HG03103 (cell line): ENCODE results near the gene SAFB.
"Not testable (repeated sequence)": the region's sequence is repeated elsewhere in the genome, so short reads cannot be mapped to it uniquely, and the experiment has no call there.

Experiments
- ATAC-seq: cut with Tn5 transposase; IDR thresholded peaks from one replicate; pipeline ENCODE4 v1.9.1; 2021; ENCODE audit warnings: low read depth; ENCODE audit not compliant: unreplicated experiment

SAFB gene

GRCh38 chr19:5594521-5594950, 28.3 kb upstream of the SAFB start:
- ATAC-seq: no peak

GRCh38 chr19:5595129-5595528, 27.8 kb upstream of the SAFB start:
- no peak for ATAC-seq

DNA sequence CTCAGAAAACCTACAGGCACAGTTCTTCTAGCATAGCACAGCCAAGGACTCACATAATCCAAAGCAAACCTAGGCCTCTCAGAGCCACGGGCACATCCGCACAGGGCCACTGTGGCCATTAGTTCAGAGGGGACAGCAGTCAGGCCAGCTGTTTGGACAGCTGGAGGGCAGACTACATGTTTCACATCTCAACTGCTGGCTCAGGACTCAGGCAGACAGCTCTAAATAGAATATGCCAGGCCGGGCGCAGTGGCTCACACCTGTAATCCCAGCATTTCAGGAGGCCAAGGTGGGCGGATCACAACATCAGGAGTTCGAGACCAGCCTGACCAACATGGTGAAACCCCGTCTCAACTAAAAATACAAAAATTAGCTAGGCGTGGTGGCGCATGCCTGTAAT, 27.1 kb upstream of the SAFB start:
- no peak for ATAC-seq

DNA sequence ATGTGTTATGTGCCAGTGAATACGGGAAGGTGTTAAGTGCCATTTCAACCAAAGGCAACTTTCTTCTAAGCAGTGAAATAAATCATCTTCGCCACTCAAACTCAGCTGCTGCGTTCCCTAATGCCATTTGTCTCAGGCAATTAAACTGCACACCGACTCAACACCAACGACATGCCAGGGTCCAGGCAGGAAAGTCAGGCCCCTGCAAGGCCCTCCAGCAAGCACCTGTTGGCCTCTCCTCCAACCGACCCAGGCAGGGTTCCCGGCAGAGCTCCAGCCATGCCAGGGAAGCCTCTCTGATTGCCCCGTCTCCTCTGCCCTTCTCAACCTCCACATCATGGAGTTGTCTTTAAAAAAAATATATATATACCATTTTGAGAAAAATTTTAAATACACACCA, 22.1 kb upstream of the SAFB start:
- no peak for ATAC-seq

DNA sequence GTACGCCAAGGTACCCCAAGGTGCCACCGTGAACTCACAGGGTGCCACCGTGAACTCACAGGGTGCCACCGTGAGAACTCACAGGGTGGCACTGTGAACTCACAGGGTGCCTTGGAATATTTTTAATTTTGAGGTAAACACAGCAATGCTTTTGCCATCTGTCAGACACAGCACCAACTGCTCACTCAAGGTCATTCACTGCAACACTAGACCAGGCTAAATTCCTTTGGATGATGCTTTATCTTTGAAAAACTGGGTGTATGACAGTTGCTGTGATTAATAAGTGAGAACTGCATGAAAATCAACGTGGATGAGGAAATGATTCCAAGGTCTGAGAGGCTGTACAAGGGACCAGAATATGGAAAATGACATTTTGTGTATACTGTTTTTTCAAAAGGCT, 19.3 kb upstream of the SAFB start:
- ATAC-seq: no peak

DNA sequence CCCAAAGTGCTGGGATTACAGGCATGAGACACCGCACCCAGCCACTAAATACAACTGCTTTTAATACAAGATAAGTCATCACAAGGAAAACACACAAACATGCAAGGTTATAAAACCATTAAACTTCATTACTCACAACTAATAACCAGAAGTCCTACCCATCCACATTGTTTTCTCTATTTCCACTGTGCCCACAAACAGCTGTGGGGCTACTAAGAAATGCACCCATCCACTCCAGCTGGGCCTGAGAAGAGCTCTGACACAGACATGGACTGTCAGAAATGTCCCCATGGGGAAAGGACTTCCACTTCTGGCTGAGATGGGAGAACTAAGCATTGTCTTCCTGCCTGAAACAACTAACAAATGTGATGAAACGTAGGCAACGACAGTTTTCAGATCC, 17.5 kb upstream of the SAFB start:
- no peak for ATAC-seq

DNA sequence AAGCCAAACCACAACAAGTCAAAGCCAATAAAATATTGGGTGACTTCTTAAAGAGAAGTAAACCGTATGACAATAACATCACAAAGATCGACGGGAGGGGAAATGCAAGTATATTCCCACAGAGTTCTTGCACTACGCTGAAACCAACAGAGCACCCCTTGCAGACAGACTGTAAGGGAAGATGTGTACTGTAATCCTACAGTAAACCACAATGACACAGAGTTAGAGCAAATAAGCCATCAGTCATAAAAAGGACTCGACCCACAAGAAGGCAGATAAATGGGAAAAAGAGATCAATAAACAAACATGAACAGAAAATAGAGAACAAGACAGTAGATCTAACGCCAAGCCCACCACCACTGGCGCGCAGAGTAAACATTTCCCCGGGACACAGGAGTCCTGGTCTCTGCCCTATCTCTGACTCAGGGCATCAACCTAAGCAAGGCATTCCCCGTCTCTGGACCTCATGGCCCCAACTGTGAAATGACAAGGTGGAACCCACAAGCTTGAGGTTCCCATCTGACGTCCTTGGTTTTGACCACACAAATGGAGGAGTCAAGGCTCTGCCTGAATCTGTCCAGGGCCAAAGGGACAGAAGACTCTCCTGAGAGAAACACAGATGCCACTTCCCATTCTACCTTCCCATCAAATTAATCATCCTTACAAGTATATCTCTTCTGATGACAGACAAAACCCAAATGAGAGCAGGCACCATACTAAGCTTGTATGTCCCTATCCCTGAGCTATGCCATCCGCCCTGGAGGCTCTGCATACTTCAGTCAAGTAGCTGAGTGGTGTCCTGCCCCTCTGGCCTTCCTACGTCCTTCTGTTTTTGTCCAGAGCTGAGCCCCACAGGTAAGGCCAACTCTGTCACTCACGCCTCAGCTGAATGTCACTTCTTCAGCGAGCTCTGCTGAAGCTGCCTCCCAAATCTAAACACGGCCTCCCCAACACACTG, 15.3 kb upstream of the SAFB start:
- no peak for ATAC-seq

DNA sequence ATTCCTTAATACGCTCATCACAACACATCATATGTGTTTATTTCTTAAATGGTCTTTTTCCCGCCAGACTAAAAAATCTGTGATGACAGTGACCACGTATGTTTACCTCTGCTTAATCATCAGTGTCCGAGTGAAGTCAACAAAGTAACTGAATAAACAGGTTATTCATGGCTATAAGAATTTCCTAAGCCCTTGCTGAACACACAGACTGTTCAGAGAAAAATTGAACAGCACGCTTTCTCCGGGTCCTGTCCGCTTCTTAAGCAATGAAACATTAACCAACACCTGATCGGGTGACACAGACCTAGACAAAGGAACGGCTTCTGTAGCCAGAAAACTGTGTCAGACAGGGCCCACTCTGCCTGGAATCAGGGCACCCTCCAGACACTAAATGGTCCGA, 14.6 kb upstream of the SAFB start:
- no peak for ATAC-seq

DNA sequence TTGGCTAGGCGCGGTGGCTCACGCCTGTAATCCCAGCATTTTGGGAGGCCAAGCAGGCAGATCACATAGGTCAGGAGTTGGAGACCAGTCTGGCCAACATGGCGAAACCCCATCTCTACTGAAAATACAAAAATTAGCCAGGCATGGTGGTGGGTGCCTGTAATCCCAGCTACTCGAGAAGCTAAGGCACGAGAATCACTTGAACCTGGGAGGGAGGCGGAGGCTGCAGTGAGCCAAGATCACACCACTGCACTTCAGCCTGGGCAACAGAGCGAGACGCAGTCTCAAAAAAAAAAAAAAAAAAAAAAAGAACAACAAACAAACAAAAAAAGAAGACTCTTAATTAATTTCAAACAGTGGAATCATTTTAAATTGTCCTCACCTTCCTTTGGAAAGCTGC, 14.1 kb upstream of the SAFB start:
- ATAC-seq: not testable (repeated sequence)

GRCh38 chr19:5609881-5610448, 12.9 kb upstream of the SAFB start:
- no peak for ATAC-seq

GRCh38 chr19:5612891-5613865, 9.7 kb upstream of the SAFB start:
- ATAC-seq: no peak

GRCh38 chr19:5615756-5616327, 7.0 kb upstream of the SAFB start:
- ATAC-seq: no peak

GRCh38 chr19:5617080-5617479, 5.8 kb upstream of the SAFB start:
- no peak for ATAC-seq

- ATAC-seq: no peak
Observed at GRCh38 chr19:5618591-5618990, 4.3 kb upstream of the SAFB start.

DNA sequence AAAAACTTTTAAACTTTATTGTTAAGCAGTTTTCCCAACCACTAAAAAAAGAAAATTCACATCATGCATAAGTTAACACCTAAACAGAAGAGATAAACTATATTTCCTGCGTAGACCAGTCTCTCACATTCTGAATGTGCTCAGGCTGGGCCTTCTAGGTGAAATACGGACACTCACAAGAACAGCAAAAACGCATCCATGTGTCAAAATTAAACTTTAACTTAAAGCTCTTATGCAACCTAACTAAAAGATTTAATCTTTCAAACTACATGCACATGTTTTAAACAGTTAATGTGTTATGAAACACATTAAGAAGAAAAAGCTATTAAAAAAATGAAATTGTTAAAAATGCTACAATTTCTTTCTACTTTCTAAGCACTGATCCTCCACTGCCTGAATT, 2.9 kb upstream of the SAFB start:
- ATAC-seq: no peak

GRCh38 chr19:5621311-5621944, 1.5 kb upstream of the SAFB start:
- ATAC-seq: no peak

DNA sequence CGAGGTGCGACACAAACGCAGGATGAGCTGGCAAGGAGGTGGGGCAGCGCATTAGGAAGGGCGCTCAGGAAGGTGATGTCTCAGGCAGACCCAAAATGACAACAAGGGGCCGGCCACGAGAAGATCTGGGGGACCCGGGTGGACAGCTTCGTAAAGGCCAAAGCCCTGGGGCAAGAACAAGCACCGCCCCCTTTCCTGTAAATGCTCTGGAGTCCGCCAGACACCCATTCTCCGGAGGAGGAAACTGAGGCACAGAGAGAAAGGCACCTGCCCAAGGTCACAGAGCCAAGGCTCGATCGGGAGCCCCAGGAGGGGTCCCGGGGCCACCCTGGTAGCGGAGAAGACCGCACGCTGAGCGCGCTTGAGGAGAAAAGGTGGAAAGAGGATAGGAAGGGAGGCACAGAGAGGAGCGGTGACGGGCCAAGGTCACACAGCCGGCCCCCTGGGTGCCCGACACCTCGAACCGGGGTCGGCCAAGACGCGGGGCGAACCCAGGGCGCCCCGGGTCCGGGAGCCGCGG, 878 bp upstream of the SAFB start:
- ATAC-seq: no peak

GRCh38 chr19:5623397-5624017, 624 bp downstream of the SAFB start:
- no peak for ATAC-seq

- no peak for ATAC-seq
Observed at GRCh38 chr19:5624018-5624663, 1.3 kb downstream of the SAFB start.
